HG02981 (cell line): ENCODE measurements around the gene RASA3.
"Not testable (repeated sequence)": the region's sequence is repeated elsewhere in the genome, so short reads cannot be mapped to it uniquely, and the experiment has no call there.

Source experiments
- ATAC-seq: cut with Tn5 transposase; IDR thresholded peaks from one replicate; pipeline ENCODE4 v1.9.1; 2021; ENCODE audit warnings: mild to moderate bottlenecking, moderate library complexity; ENCODE audit not compliant: unreplicated experiment

Gene RASA3

DNA sequence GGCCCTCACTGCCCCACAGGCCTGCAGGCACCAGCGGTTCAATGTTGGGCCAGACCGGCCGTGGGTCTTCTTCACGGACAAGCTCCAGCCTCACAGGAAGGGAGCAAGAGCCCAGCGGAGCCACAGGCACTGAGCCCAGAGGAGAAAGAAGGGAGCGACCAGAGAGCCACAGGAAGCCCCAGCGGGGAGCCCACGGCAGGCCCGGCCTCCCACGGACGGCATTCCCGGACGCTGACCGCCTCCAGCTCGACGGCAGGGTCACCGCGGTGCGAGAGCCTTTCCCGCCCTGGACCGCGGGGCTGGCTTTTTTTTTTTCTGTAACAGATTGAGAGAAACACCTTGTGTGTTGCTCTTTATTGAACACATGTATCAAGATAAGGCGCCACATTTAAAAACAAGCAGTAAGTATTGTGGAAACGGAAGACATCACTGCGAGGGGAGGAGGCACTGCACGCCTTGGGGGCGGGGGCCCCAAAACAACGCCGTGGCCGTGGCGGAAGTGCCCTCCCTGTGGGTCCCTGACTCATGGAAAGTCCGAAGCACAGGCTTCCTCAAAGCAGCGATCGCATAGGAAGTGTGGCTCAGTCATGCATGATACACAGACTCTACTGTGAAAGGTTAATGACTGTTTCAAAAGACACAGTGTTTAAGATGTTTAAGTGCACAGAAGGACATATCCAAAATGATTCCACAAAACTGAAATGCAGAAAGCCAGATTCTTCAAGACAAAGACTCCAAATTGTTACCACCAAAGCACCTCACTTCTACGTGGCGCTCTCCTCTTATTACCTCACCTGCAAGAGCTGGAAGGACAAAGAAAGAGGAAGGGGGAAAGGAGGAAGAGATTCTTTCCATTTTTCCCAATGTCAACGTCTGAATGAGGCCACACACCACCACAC, 3.5 kb downstream of the RASA3 start:
- ATAC-seq = peak; percentile 52

DNA sequence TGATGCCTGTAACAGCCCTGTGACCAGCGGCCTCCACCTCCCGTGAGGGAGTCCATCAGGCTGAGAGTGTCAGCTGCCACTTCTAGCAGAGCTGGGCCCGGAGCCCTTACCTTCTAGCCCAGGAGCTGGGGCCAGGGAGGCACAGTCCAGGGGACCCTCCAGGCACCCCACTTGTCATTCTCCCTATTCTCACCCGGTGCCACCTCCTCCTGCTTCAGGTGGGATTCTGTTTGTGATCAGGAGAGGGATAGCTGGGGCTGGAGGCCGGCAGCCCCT, 4.1 kb downstream of the RASA3 start:
- ATAC-seq = no peak

DNA sequence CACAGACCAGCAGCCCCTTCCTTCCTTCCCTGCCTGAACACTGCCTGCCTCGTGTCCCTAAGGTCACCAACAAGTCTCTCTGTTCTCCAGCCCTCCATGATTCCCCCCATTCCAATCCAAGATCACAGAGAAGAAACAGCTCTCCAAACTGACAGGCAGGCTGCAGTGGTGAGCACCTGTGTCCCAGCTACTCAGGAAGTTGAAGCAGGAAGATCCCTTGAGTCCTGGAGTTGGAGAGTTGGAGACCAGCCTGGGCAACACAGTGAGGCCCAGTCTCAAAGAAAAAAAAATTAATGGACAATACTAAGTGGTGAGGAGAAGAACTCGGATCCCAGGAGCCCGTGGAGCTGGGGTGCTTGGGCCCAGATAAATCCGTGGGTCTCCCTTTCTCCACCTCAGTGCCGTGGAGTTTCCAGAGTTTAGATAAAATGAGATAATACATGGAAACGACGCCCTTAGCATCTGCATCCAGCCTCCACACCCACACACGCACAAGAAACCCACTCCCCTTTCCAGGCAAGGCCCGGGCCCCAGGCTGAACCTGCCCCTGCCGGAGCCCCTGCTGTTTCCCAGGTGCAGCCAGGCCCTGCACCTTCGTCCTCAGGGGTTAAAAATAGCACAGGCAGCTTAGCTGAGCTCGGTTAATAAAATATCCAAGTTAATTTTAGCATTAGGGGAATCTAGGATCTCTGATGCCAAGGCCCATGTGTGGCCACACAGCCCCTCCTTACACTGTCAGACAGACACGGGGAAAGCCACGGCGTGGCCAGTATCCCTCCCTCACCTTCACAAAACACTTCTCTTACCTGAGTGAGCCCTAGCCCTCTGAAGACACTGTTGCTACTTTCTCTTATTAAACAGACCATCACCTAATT, 4.7 kb downstream of the RASA3 start:
- ATAC-seq = no peak

DNA sequence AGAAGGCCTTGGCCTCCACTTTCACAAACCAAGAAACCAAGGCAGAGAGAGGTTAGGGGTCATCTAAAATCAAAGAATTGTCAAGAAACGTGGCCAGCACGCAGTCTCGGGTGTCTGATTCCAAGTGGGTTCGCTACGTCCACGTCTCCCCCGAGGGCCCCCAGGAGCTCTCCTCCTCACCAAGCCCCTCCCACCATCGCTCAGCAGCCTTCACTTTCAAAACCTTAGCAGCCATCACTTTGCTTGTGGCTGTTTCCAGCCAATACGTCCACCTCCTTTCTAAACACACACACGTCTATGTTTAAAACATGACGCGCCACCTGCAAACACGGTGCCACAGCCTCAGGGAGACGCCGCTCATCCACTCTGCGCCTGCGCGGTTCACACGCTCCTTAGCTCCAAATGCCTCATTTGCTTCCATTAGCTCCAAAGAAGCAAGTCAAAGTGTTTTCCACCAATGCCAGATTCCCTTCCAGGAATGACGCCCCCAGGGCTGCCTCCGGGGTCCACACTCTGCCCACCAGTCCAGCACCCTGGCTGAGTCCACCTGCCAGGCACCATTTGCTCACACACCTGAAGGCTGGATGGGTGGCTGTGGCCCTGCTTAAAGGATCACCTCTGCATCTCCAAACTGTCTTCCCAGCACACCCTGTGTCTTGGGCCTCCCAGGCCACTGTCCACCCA, 5.5 kb downstream of the RASA3 start:
- ATAC-seq = no peak

DNA sequence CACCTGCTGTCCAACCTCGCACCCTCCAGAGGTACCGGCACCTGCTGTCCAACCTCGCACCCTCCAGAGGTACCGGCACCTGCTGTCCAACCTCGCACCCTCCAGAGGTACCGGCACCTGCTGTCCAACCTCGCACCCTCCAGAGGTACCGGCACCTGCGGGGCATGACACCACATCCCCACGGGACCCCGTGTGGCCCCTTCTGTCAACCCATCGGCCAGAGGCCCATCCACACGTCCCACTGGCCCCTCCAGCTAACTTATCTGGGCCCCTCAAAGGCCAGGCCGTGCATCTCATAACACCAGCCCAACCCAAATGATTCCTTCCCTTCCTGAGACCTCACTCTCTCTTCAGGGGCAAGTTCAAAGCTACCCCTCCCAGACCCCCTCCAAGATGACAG, 6.3 kb downstream of the RASA3 start:
- not testable (repeated sequence) for ATAC-seq

DNA sequence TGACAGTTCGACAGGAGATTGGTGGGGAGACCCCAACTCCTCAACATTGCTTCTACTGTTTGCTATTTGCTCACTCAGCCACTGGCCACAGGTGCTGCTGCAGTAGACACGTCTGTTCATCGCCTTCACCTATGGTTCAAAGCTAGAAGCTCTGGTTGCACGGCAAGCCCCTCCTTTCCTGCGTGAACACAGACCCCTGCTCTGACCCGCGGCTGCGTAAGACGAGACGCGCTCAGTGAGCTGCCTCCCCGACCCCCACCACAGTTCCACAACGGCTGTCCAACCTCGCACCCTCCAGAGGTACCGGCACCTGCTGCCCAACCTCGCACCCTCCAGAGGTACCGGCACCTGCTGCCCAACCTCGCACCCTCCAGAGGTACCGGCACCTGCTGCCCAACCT, 6.8 kb downstream of the RASA3 start:
- ATAC-seq = no peak

DNA sequence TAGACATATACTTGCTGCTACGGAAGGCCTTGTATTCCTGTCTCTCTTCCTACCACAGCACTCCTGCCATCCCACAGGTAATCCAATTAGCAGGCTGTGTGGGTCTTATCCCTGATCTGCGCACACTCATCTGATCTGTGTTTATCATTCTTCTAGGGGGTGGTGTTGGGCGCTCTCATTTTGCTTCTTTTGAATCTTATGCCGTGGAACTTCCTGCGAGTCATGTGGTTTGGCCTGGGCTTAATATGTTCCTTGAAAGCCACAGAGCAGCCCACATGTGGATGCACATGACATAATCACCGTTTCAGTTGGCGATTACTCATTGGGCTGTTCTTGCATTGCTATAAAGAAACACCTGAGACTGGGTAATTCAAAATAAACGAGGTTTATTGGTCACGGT, 7.5 kb downstream of the RASA3 start:
- ATAC-seq = no peak

DNA sequence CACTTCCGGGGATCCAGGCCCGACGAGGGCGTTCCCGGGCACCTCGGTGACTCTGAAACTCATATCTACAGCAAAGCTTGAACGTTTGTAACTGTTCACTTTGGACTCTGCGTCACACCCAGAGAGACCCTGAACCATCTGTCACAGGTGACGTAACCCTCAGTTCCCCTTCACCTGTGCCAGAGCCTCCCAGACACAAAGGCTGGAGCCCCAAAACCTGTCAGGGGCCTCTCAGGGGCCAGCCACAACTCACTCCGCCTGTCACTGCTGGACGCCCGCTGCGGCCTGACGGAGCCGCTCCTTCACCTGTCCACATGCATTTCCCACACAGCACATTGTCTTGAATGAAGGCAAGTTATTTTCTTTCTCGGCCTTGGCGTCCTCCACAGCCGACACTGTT, 8.0 kb downstream of the RASA3 start:
- no peak for ATAC-seq

DNA sequence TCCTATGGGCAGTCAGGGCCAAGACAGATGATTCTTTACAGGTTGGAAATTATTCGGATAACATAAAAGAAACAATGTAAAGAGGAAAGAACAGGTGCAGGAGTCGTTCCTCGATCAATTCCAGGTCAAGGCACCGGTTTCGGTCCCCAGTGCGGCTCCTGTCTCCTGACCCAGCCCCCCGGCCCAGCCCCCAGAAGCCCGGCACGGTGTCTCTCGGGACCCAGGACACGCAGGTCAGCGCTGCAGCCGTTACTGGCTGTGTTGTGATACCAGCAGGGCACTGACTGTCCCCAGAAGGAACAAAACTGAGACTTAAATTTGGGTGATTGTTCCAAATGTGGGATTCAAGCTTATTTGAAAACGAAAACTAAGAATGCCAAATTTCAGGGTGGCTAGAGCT, 8.5 kb downstream of the RASA3 start:
- no peak for ATAC-seq

DNA sequence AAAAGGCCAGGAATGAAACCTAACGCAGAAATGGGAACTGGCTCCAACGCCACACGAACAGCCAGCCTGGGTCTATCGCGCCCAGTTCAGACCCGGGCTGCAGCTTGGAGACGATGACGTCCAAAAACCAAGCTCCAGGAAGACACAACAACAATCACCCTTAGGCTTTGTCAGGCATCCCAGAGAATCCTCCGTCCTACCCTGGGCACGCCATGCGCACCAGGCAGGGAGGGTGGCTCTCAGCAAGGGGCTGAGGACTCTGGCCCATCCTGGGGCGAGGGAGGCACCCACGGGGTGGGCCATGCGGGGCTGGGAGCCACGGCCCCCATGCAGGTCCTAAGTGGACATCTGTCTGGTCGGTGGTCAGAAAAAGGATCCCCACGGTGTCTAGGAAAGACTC, 9.0 kb downstream of the RASA3 start:
- no peak for ATAC-seq

DNA sequence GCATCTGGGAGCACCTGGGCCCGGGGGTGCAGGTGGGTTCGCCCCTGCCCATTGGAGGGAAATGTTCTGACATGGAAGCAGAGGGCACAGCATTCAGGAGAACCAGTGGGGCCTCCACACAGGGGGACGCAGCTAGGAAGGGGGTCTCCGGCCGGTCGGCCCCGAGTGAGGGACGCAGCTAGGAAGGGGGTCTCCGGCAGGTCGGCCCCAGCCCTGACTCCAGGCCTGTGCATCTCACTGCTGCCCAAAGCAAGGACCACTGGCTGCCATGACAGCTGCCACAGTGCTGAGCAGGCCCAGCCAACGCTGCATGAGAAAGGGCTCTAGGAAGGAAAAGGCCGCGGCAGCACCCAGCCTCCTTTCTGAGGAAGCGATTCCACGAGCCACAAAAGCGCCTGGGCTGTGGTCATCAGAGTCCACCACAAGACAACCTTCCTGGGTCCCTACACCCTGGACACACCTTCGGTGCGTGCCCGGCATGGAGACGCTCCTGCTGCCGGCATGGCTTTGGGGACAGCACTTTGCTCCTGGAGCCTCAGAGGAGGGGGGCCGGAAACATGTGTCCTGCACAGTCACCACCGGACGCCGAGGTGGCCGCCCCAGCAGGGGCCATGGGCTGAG, 9.7 kb downstream of the RASA3 start:
- ATAC-seq = no peak

DNA sequence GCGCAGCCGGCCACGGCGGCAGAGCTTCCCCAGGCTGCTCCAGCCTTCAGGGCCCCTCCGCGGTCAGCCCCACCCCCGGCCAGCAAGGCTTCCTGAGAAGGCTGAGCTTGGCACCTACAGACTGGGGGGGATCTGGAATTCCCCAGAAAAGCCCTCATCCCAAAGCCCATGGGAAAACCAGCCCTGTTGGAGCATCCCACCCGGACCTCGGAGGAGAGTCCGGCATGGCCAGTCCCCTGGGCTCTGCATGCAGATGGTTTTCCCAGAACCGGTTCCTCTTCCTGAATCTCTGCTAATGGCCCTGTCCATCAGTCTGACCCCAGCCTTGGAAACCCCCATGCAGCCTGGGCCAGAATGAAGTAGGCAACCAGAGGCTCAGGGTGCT, 10.3 kb downstream of the RASA3 start:
- no peak for ATAC-seq

DNA sequence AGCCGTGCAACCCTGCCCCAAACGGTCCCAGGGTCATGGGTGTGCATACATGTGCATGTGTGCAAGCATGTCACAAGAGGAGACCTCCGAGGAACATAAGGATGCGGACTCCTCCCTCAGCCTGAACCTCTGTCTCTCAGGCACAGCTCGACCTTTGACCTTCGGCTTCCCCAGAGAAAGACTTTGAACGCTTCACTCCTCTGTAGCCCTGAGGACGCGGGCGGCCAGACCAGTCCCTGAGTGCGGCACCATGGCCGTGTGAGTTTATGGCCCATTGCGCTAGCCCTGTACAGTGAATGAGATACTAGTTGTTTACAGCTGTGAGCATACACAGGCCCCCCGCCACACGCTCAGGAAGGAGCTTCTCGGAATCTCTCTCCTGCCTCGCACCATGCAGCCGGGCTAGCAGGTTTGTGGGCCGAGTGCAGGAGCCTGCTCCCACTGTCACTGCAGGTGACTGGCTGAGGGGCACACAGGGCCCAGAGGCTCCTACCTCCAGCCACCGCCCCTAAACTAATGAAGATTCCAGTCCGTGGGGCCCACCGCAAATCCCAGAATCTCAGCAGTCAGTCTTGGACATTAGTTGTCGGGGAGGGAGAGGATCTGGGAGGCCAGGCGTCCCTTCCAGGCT, 10.8 kb downstream of the RASA3 start:
- ATAC-seq = no peak

DNA sequence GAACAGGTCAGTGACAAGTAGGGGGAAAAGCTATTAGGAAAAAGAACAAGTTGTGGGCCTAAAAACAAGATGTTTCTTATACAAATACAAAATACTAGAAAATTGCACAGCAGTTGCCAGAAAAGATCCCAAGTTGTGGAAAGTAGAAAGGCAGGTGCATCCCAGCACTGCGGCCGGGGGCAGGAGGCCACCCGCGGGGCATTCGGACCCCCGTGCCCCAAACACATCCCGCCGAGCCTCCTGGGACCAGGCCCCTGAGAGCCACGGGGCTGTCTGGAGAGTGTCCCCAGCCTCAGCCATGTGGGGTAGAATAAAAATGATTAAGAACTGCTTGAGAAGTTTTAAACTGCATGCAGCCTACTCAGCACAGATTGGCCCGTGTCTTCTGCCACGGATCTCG, 11.4 kb downstream of the RASA3 start:
- no peak for ATAC-seq

DNA sequence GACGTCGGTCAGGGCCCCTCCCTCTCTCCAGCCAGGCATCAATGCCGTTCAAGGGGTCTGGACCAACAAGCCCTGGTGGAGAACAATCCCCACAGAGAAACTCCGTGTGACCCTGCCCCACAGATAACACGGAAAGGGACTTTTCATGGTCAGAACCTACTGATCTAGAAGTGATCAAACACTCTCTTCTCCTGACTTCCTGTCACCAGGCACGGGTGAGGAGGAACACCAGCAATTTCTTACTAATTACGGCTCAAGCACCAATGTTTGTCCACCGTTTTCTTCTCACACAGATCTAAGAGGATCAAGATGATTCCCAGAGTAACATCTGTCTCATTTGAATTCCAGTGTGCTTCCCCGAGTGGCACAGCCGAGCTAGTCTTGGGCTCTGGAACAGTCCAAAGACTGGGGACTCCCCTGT, 11.8 kb downstream of the RASA3 start:
- no peak for ATAC-seq

DNA sequence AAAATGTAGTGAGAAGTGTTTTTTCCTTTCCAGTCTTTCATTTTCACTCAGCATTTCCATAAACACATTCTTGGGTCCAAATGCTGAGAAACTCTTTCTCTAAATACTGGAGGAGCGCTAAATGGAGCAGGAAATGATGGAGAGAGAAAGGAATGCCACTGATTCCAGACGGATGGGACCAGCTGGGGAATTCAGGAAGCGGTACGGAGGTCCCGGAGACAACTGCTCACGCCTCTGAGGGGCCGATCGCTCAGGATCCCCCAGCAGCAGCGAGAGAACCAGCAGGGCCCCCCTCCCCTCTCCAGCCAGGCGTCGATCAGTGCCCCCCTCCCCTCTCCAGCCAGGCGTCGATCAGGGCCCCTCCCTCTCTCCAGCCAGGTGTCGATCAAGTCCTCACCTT, 13.2 kb downstream of the RASA3 start:
- no peak for ATAC-seq

DNA sequence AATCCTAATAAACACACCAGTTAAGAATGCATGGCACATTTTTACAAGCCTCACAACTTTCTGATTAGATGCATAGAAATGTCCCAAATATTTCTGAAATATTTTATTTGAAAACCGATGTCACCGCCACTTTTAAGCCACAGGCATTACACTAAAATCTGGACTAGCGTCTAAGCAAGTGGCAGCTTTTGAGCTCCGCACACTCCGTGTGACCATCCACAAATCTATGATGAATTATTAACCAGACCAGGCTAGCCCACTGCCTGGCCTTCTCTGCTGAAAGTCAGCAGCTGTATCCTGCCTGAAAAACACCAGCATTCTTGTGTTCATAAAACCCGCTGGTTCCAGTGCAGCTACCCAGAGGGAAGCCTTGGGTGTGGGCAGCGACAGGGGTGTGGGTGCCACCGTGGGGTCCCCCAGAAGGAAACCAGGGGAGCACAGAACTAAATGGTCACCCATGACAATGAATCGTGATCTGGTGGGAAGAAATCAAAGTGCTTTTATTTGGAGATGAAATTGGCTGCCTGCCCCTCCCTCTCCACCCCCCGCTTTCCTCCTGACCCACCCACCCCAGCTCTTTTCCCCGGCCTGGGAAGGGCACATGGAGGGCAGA, 13.8 kb downstream of the RASA3 start:
- ATAC-seq = no peak

DNA sequence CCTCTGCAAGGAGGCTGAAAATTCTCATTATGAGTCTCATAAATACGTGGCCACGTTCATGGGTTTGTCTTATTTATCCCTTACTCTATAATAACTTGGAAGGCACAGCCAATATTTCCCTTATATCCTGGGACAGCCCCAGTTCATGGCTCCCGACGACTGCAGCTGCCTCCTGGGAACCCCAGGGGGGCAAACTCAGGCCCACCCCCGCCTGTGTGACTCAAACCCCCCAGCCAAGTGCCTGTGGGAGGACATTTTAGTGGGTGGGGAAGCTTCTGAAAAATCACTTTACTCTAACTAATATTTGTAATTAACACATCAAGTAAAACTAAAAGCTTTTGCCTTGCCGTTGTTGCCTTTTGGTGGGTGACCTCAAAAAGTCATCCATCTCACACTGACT, 14.3 kb downstream of the RASA3 start:
- no peak for ATAC-seq

DNA sequence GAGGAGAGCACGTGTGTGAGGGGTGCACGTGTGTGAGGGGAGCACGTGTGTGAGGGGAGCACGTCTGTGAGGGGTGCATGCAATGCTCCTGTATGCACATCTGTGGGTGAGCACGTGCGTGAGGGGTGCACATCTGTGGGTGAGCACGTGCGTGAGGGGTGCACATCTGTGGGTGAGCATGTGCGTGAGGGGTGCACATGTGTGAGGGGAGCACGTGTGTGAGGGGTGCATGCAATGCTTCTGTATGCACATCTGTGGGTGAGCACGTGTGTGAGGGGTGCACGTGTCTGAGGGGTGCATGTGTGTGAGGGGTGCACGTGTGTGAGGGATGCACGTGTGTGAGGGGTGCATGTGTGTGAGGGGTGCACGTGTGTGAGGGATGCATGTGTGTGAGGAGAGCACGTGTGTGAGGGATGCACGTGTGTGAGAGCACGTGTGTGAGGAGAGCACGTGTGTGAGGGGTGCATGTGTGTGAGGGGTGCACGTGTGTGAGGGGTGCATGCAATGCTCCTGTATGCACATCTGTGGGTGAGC, 15.0 kb downstream of the RASA3 start:
- ATAC-seq = not testable (repeated sequence)

DNA sequence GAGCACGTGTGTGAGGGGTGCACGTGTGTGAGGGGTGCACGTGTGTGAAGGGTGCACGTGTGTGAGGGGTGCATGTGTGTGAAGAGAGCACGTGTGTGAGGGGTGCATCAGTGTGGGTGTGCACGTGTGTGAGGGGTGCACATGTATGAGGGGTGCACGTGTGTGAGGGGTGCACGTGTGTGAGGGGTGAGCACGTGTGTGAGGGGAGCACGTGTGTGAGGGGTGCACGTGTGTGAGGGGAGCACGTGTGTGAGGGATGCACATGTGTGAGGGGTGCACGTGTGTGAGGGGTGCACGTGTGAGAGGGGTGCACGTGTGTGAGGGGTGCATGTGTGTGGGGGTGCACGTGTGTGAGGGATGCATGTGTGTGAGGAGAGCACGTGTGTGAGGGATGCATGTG, 15.7 kb downstream of the RASA3 start:
- ATAC-seq = no peak
